ENCODE results near the gene RFNG.
A peak's percentile ranks its signal among the peaks of the same experiment; 100 is the strongest.

The RFNG gene

DNA sequence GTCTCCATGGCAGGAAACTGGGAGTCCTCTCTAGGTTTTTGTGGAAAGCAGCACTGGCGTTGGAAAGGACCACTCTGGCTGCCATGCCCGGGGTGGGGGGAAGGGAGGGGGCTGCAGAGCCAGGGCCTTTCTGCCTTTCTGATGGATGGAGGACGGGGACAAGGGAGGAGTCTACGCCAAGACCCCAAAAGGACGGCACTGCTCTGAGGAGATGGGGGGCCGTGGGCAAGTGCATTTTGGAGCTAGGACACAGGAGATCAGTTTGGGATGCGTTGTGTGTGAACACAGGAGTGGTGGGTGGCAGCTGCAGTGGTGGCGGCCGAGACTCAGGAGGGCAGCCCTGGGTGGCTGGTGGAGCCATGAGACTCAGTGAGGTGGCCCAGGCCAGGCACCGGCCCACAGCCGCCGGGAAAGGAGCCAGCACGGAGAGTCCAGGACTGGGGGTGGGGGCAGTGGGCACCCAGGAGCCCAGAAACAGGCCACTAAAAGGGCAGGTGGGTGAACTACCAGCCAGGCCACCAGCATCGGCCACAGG lies 31.0 kb downstream of the RFNG start:
- peaks cover 3% of the 10 kb centered on the region; the same call in 1 of the 2 replicates for H3F3A ChIP-seq (ENCODE audit: control insufficient read depth, insufficient read depth)
- TF ChIP-seq, protein P1, sequence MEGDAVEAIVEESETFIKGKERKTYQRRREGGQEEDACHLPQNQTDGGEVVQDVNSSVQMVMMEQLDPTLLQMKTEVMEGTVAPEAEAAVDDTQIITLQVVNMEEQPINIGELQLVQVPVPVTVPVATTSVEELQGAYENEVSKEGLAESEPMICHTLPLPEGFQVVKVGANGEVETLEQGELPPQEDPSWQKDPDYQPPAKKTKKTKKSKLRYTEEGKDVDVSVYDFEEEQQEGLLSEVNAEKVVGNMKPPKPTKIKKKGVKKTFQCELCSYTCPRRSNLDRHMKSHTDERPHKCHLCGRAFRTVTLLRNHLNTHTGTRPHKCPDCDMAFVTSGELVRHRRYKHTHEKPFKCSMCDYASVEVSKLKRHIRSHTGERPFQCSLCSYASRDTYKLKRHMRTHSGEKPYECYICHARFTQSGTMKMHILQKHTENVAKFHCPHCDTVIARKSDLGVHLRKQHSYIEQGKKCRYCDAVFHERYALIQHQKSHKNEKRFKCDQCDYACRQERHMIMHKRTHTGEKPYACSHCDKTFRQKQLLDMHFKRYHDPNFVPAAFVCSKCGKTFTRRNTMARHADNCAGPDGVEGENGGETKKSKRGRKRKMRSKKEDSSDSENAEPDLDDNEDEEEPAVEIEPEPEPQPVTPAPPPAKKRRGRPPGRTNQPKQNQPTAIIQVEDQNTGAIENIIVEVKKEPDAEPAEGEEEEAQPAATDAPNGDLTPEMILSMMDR (IDR thresholded peaks at IDR 0.05; ENCODE audit: low read depth, low read length, poor library complexity, severe bottlenecking), result no peak
- TF ChIP-seq EZH2phosphoT487 (IDR thresholded peaks at IDR 0.05; ENCODE audit: borderline replicate concordance, low read length), result no peak
- H3K27ac ChIP-seq (ENCODE audit: low read depth, low read length), result no peak overlapping the region
- no peaks in the 10 kb centered on the region for H3K9me3 ChIP-seq (ENCODE audit: control insufficient read depth, insufficient read depth, low read length)
- peak overlapping the region; percentile 89 for H3K4me2 ChIP-seq (ENCODE audit: low read length)
- H3K27me3 ChIP-seq (ENCODE audit: control insufficient read depth, low read length), result no peaks in the 10 kb centered on the region
- H3K4me1 ChIP-seq (ENCODE audit: control insufficient read depth, low read length), result peaks cover 31% of the 10 kb centered on the region
- H3K9me2 ChIP-seq (replicated peaks; ENCODE audit: control insufficient read depth, low read length), result no peaks in the 10 kb centered on the region
- H3K79me2 ChIP-seq (ENCODE audit: control insufficient read depth, low read length), result peaks cover 35% of the 10 kb centered on the region
- peaks cover 8% of the 10 kb centered on the region; the same call in 1 of the 2 replicates for H4K20me1 ChIP-seq (ENCODE audit: control insufficient read depth, insufficient read depth, low read depth, low read length)
- H3K36me3 ChIP-seq (ENCODE audit: control insufficient read depth, low read length), result peaks cover 7% of the 10 kb centered on the region
- peak overlapping the region; percentile 91 for H3K4me3 ChIP-seq (ENCODE audit: low read length)

DNA sequence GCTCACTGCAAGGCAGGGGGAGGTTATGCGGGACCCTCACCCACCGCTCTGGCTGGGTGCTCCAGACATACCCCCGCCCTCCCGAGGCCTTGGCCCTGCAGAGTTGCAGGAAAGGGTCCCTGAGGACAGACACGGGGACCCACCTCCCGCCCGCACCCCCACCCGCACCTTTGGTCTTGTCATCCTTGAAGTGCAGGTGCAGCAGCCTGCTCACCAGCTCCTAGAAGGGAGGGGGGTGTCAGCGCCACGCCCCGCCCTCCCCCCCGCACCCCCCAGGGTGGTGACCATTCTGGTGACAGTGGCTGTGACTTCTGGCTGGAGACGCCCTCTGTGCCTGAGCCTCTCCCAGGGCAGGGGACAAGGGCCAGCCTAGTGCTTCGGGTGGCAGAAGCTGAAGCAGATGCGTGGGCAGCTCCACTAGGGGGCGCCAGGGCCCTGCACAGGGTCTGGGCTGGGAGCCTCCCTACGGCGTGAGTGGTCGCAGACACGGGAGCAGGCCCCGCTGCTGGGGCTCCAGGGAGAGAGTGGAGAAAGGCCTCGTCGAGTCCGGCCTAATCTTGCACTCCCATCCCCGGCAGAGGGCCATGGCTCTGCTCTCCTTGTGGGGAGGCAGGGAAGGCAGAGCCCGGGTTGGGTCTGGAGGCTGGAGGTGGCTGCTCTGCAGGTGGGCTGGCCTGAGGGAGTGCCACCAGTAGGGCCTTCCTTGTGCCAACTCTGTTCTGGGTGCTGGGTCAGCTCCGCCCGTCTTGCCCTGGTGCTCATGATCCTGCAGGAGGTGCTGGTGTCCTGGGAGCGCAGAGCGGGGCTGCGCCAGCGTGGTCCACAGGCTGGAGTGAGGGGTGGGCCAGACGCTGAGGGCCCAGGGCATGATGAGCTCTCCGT lies 31.7 kb downstream of the RFNG start:
- TF ChIP-seq, protein P1 (IDR thresholded peaks at IDR 0.05; ENCODE audit: low read depth, low read length, poor library complexity, severe bottlenecking), result peak; percentile 92
- no peak for TF ChIP-seq EZH2phosphoT487 (IDR thresholded peaks at IDR 0.05; ENCODE audit: borderline replicate concordance, low read length)
- H3K9me3 ChIP-seq (ENCODE audit: control insufficient read depth, insufficient read depth, low read length), result no peaks in the 10 kb centered on the region
- no peak overlapping the region for H3K27ac ChIP-seq (ENCODE audit: low read depth, low read length)
- H3K36me3 ChIP-seq (ENCODE audit: control insufficient read depth, low read length), result peaks cover 7% of the 10 kb centered on the region
- H3K79me2 ChIP-seq (ENCODE audit: control insufficient read depth, low read length), result peaks cover 35% of the 10 kb centered on the region
- H3K9me2 ChIP-seq (replicated peaks; ENCODE audit: control insufficient read depth, low read length), result no peaks in the 10 kb centered on the region
- peaks cover 8% of the 10 kb centered on the region; the same call in 1 of the 2 replicates for H4K20me1 ChIP-seq (ENCODE audit: control insufficient read depth, insufficient read depth, low read depth, low read length)
- no peak overlapping the region for H3K4me3 ChIP-seq (ENCODE audit: low read length)
- peaks cover 31% of the 10 kb centered on the region for H3K4me1 ChIP-seq (ENCODE audit: control insufficient read depth, low read length)
- H3K27me3 ChIP-seq (ENCODE audit: control insufficient read depth, low read length), result no peaks in the 10 kb centered on the region
- H3F3A ChIP-seq (ENCODE audit: control insufficient read depth, insufficient read depth), result peaks cover 3% of the 10 kb centered on the region; the same call in 1 of the 2 replicates
- peak overlapping the region; percentile 27 for H3K4me2 ChIP-seq (ENCODE audit: low read length)

DNA sequence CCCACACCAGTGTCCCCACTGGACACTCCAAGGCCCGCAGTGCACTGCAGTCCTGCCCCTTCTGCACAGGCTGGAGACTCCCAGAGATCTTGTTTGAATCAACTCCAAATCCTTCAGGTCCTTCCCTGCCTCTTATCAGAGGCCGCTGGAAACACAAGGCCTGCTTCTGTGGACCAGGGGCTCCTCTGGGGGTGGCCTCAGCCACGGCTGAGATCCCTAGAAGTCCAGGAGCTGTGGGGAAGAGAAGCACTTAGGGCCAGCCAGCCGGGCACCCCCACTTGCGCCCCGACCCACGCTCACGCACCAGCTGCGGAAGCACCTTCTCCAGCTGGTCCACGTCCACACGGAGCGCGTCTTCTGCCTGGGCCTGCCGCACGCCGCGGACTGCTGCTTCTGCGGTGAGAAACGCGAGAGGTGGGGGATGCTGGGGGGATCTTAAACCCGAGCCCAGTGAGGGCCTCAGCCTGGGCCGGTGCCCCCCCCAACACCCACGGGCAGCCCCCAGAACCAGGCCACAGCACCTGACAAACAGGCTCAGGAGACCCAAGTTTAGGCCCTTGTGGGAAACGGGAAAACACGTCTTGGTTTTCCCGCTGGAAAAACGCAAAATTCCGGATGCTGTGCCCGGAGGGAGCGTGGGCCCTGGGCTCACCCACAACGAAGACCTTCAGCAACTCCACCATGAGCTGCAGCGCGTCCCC lies 32.5 kb downstream of the RFNG start:
- Histone ChIP-seq H3K9me2 (replicated peaks; ENCODE audit: control insufficient read depth, low read length) (no peaks in the 10 kb centered on the region), H3K4me1 (ENCODE audit: control insufficient read depth, low read length) (peaks cover 27% of the 10 kb centered on the region), H3K9me3 (ENCODE audit: control insufficient read depth, insufficient read depth, low read length) (no peaks in the 10 kb centered on the region), H3K79me2 (ENCODE audit: control insufficient read depth, low read length) (peaks cover 30% of the 10 kb centered on the region), H3K4me3 (ENCODE audit: low read length) (no peak overlapping the region), H4K20me1 (ENCODE audit: control insufficient read depth, insufficient read depth, low read depth, low read length) (peaks cover 8% of the 10 kb centered on the region; the same call in 1 of the 2 replicates), H3K27me3 (ENCODE audit: control insufficient read depth, low read length) (no peaks in the 10 kb centered on the region), H3F3A (ENCODE audit: control insufficient read depth, insufficient read depth) (peaks cover 3% of the 10 kb centered on the region; the same call in 1 of the 2 replicates), H3K27ac (ENCODE audit: low read depth, low read length) (no peak overlapping the region), H3K36me3 (ENCODE audit: control insufficient read depth, low read length) (peaks cover 7% of the 10 kb centered on the region), H3K4me2 (ENCODE audit: low read length) (no peak overlapping the region)
- TF ChIP-seq, protein P1 (IDR thresholded peaks at IDR 0.05; ENCODE audit: low read depth, low read length, poor library complexity, severe bottlenecking), result no peak
- no peak for TF ChIP-seq EZH2phosphoT487 (IDR thresholded peaks at IDR 0.05; ENCODE audit: borderline replicate concordance, low read length)
